Stimulated activated CD4-positive, alpha-beta T cell treated with anti-CD3 and anti-CD28 coated beads, Interleukin-4, amount 100 ng/mL, for 24 hours (primary cell): ENCODE results near the gene S100A16.
"Not testable (repeated sequence)": the region's sequence is repeated elsewhere in the genome, so short reads cannot be mapped to it uniquely, and the experiment has no call there.

Experiments
- DNase-seq: peaks from one replicate; pipeline ENCODE4 v3.0.0-alpha.2; 2020

S100A16 gene

GRCh38 chr1:153612755-153613331, at the start of gene S100A16:
S100A16 (minus strand) TSS chr1:153613137; CDS start chr1:153608151, 4,986 bp downstream.
- DNase-seq, result no peak

GRCh38 chr1:153662269-153662668, 49.3 kb upstream of the S100A16 start:
- no peak for DNase-seq

- no peak for DNase-seq
Measured at GRCh38 chr1:153661111-153661708, 48.3 kb upstream of the S100A16 start.

GRCh38 chr1:153659656-153660055, 46.7 kb upstream of the S100A16 start:
- no peak for DNase-seq

- no peak for DNase-seq
Measured at GRCh38 chr1:153659175-153659534, 46.2 kb upstream of the S100A16 start.

- DNase-seq, result peak; percentile 92
Measured at GRCh38 chr1:153658400-153659174, 45.6 kb upstream of the S100A16 start, which contains the start of gene SNAPIN. SNAPIN (plus strand) TSS chr1:153658703; CDS start chr1:153658744, 41 bp downstream.

- no peak for DNase-seq
Measured at GRCh38 chr1:153655333-153655732, 42.4 kb upstream of the S100A16 start.

GRCh38 chr1:153652805-153653500, 40.0 kb upstream of the S100A16 start:
- no peak for DNase-seq

- no peak for DNase-seq
Measured at GRCh38 chr1:153651771-153652170, 38.8 kb upstream of the S100A16 start.

GRCh38 chr1:153649863-153650235, 36.9 kb upstream of the S100A16 start:
- no peak for DNase-seq

GRCh38 chr1:153649137-153649862, 36.4 kb upstream of the S100A16 start:
- DNase-seq, result no peak

- DNase-seq, result no peak
Measured at GRCh38 chr1:153648000-153648643, 35.2 kb upstream of the S100A16 start.

GRCh38 chr1:153647346-153647714, 34.4 kb upstream of the S100A16 start:
- DNase-seq, result no peak

- DNase-seq, result no peak
Measured at GRCh38 chr1:153646672-153647345, 33.9 kb upstream of the S100A16 start.

- DNase-seq, result no peak
Measured at GRCh38 chr1:153643816-153644215, 30.9 kb upstream of the S100A16 start.

GRCh38 chr1:153643100-153643499, 30.2 kb upstream of the S100A16 start:
- DNase-seq, result no peak

- no peak for DNase-seq
Measured at GRCh38 chr1:153642161-153642560, 29.2 kb upstream of the S100A16 start.

- DNase-seq, result no peak
Measured at GRCh38 chr1:153640861-153641260, 27.9 kb upstream of the S100A16 start.

- not testable (repeated sequence) for DNase-seq
Measured at GRCh38 chr1:153640213-153640612, 27.3 kb upstream of the S100A16 start.

- no peak for DNase-seq
Measured at GRCh38 chr1:153639280-153639679, 26.3 kb upstream of the S100A16 start.

GRCh38 chr1:153638261-153638660, 25.3 kb upstream of the S100A16 start:
- DNase-seq, result no peak

- DNase-seq, result no peak
Measured at GRCh38 chr1:153636312-153636711, 23.4 kb upstream of the S100A16 start.
